GM13977 (cell line): Measurements from ENCODE around the gene TMEM8B.

ENCODE experiments used
- DNase-seq: peaks from one replicate; pipeline ENCODE4 v3.0.0; 2012; ENCODE audit warnings: low spot score
- in situ Hi-C: fragments of 300-500 bp; cut with MboI; formaldehyde crosslinking; loops from one replicate; pipeline ENCODE4 v1.12.0; 2022; ENCODE audit warnings: low sequenced_read_pairs, low pct_unique_long_range_greater_than_20kb, mixed read lengths, inconsistent platforms; ENCODE audit not compliant: unreplicated experiment
- TF ChIP-seq, protein P1 (sequence below): IDR thresholded peaks from 2 replicates; pipeline ENCODE4 v1.5.1; 2012; ENCODE audit warnings: mild to moderate bottlenecking, control low read depth; ENCODE audit not compliant: insufficient read depth; ENCODE audit errors: extremely low read depth, missing control alignments

TMEM8B gene

GRCh38 chr9:35856206-35856605 lies 27.2 kb downstream of the TMEM8B start:
- no peak for DNase-seq
- in situ Hi-C loops, result no loop called here
- TF ChIP-seq, protein P1, sequence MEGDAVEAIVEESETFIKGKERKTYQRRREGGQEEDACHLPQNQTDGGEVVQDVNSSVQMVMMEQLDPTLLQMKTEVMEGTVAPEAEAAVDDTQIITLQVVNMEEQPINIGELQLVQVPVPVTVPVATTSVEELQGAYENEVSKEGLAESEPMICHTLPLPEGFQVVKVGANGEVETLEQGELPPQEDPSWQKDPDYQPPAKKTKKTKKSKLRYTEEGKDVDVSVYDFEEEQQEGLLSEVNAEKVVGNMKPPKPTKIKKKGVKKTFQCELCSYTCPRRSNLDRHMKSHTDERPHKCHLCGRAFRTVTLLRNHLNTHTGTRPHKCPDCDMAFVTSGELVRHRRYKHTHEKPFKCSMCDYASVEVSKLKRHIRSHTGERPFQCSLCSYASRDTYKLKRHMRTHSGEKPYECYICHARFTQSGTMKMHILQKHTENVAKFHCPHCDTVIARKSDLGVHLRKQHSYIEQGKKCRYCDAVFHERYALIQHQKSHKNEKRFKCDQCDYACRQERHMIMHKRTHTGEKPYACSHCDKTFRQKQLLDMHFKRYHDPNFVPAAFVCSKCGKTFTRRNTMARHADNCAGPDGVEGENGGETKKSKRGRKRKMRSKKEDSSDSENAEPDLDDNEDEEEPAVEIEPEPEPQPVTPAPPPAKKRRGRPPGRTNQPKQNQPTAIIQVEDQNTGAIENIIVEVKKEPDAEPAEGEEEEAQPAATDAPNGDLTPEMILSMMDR, result no peak

GRCh38 chr9:35856882-35857281 lies 27.9 kb downstream of the TMEM8B start:
- no peak for DNase-seq
- in situ Hi-C loops, result no loop called here
- TF ChIP-seq, protein P1, result no peak

DNA sequence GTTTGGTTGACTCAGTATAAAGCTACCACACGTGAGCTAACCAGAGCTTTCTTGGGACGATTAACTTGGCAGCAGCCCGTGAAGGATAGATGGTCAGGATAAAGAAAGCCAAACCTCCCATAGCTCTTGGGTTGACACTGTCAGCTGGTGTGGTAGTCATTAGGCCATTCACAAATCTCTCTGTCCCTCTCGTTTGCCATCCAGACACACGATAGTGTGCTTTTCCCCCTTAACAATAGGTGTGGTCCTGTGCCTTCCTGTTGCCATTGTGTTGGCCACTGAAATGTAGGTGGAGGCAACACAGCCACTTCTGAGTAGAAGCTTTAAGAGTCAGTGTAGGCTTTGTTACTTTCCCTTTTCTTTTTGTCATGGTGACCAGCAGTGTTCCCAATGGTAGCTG lies 29.4 kb downstream of the TMEM8B start:
- in situ Hi-C loops, result no loop called here
- DNase-seq, result no peak
- TF ChIP-seq, protein P1, result no peak

DNA sequence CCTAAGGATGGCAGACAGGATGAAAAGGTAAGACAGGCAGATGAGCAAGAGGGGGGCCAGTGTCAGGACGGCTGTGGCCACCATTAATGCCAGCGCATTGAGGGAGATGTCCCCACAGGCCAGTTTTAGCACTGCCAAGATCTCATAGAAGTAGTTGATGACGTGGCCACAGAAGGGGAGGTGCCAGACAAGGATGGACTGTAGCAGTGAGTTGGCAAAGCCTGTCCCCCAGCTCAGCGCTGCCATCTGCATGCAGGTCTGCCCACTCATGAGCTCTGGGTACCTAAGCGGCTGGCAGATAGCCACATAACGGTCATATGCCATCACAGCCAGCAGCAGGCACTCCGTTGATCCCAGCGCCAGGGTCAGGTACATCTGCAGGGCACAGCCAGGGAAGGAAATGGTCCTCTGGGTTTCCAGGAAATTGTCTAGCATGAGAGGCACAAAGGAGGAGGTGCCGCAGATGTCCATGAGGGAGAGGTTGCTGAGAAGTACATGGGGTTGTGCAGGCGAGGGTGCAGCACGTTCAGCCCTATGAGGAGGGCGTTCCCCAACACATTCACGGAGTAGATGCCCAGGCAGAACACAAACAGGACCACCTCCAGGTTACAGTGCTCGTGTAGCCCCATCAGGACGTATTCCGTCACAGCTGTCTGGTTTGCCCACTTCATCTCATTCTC lies 30.4 kb downstream of the TMEM8B start:
- in situ Hi-C loops, result no loop called here
- TF ChIP-seq, protein P1, result no peak
- DNase-seq, result no peak

- TF ChIP-seq, protein P1, result no peak
- in situ Hi-C loops, result no loop called here
- DNase-seq, result no peak
Observed at GRCh38 chr9:35859990-35860339, 30.9 kb downstream of the TMEM8B start.

DNA sequence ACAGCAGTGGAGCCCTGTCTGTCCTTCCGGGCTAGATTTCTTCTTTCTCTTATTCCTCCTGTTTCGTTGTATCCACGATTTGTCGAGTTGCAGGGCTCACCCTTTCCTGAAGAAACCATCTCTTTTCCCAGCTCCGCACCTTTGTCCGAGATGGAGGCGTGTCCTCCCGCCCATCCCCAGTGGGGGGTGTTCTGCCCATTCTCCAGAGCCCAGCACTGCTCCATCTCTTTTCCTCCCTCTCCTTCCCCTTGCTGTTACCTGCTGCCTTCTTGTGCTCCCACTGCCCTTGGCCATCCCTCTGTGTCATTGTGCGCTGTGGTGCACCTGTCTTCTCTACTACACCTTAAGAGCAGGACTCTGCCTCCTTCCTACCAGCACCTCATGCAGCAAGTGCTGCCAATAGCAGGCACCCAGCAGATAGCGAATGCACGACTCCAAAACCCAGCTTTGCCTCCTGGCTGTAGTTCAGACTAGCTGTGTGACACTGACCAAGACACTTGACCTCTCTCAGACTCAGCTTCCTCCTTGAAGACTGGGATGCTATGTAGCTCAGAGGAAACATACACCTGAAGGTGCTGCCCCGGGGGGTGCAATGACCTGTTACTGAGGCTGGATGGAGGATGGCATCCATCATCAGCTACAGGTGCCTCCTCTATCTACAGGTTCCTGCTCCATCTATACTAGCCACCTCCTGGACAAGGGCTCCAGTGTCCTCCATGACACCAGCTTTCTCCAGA lies 32.3 kb downstream of the TMEM8B start:
- TF ChIP-seq, protein P1, result no peak
- DNase-seq, result no peak
- in situ Hi-C loops, result no loop called here
